Breast epithelium (tissue), 4 donors: Measurements from ENCODE around the gene CDIPT. TPM values are rescaled to one million over a fixed set of nuclear protein-coding genes. Genes with fewer than 3 reads are reported as not detected.

Source experiments
- DNase-seq, 2 donors: peaks; one replicate each; pipeline ENCODE4 v3.0.0-alpha.2; 2019; ENCODE audit warnings: low spot score in 2 of 2
- H3K27ac ChIP-seq, 2 donors: fragments of 200-600 bp; sonication (generic) in 1 of 2; one replicate each; pipeline ENCODE4 v1.5.1; 2016 to 2019; ENCODE audit warnings: mild to moderate bottlenecking in 1 of 2
- H3K27me3 ChIP-seq, 2 donors: fragments of 200-600 bp; sonication (generic) in 1 of 2; one replicate each; pipeline versions ENCODE4 v1.5.1 to v1.6.0; 2017 to 2019; ENCODE audit warnings: control low read depth in 1 of 2, mild to moderate bottlenecking in 1 of 2
- H3K36me3 ChIP-seq: fragments of 200-600 bp; one replicate; pipeline ENCODE4 v1.5.1; 2019
- H3K4me1 ChIP-seq, 2 donors: fragments of 200-600 bp; sonication (generic); one replicate each; pipeline ENCODE4 v1.5.1; 2016 to 2019; ENCODE audit warnings: control low read depth in 1 of 2
- H3K4me3 ChIP-seq, 3 donors: fragments of 200-600 bp; sonication (generic); 1 replicate in 2 of 3; 2 replicates in 1 of 3; pipeline ENCODE4 v1.5.1; 2016 to 2019; ENCODE audit warnings: mild to moderate bottlenecking in 3 of 3, moderate library complexity in 2 of 3
- H3K9me3 ChIP-seq, 2 donors: fragments of 200-600 bp; sonication (generic) in 1 of 2; one replicate each; pipeline ENCODE4 v1.5.1; 2016 to 2019; ENCODE audit warnings: control low read depth in 1 of 2
- CTCF ChIP-seq, 3 donors: fragments of 450-650 bp; IDR thresholded peaks; one replicate each; pipeline ENCODE4 v1.5.1; 2016 to 2017; ENCODE audit warnings: antibody characterized with exemption in 3 of 3, mild to moderate bottlenecking in 3 of 3, moderate library complexity in 3 of 3
- POLR2A ChIP-seq: fragments of 450-650 bp; IDR thresholded peaks from one replicate; pipeline ENCODE4 v1.6.1; 2016; ENCODE audit warnings: antibody characterized with exemption, mild to moderate bottlenecking, moderate library complexity
- POLR2AphosphoS5 ChIP-seq, 3 donors: sonication (generic); formaldehyde crosslinking; IDR thresholded peaks; one replicate each; pipeline ENCODE4 v1.6.1; 2017; ENCODE audit warnings: antibody characterized with exemption in 3 of 3
- intact Hi-C: fragments of 100-400 bp; cut with DNase I; formaldehyde crosslinking; loops from one replicate; pipeline ENCODE4 v1.15.1; 2023; ENCODE audit warnings: low total_unique reads
- total RNA-seq, 3 donors: library from RNA; depleted of rRNA; stranded (reverse); fragments of >200 nt; gene quantifications; one replicate each; pipeline ENCODE4 v1.1.0, GENCODE V29; 2016

Gene CDIPT
- total RNA-seq, 3 donors from 2014 or later: 102 to 119 (median 117) TPM

GRCh38 chr16:29816694-29817441 lies 46.2 kb downstream of the CDIPT start:
- peaks cover 4 to 11% of the 10 kb centered on the region in 2 donors for H3K4me1 ChIP-seq
- H3K27ac ChIP-seq: peak overlapping the region; percentile 94 to 96
- no peak for DNase-seq
- H3K36me3 ChIP-seq: no peaks in the 10 kb centered on the region
- TF ChIP-seq POLR2AphosphoS5 (IDR thresholded peaks at IDR 0.05) (no peak), CTCF (IDR thresholded peaks at IDR 0.05) (peak in 1 of 3 donors; percentile 20)
- no peaks in the 10 kb centered on the region for H3K27me3 ChIP-seq
- intact Hi-C loops: no loop called here
- H3K9me3 ChIP-seq: no peaks in the 10 kb centered on the region
- H3K4me3 ChIP-seq: peak overlapping the region; percentile 64 to 84 (median 81)

GRCh38 chr16:29815793-29816693 lies 47.0 kb downstream of the CDIPT start, which contains the start of gene PAGR1:
Gene PAGR1 (plus strand): TSS chr16:29816152. CDS start chr16:29816526, 374 bp downstream.
- intact Hi-C loops: no loop called here
- H3K9me3 ChIP-seq: no peaks in the 10 kb centered on the region
- DNase-seq: peak; percentile 98 to 99
- H3K4me1 ChIP-seq: peaks cover 0 to 11% of the 10 kb centered on the region in 2 donors
- H3K4me3 ChIP-seq: peak within 1 kb of the TSS; percentile 64 to 84 (median 81)
- peak within 1 kb of the TSS; percentile 94 to 96 for H3K27ac ChIP-seq
- no peaks in the 10 kb centered on the region for H3K27me3 ChIP-seq
- peak; percentile 89 to 91 (median 91) for TF ChIP-seq POLR2AphosphoS5 (IDR thresholded peaks at IDR 0.05)
- peak; percentile 48 for TF ChIP-seq POLR2A
- peak; percentile 76 to 91 (median 86) for TF ChIP-seq CTCF (IDR thresholded peaks at IDR 0.05)
- H3K36me3 ChIP-seq: no peaks in the 10 kb centered on the region

GRCh38 chr16:29815032-29815721 lies 47.8 kb downstream of the CDIPT start:
- Histone ChIP-seq H3K27me3 (no peaks in the 10 kb centered on the region), H3K9me3 (no peaks in the 10 kb centered on the region), H3K36me3 (no peaks in the 10 kb centered on the region), H3K4me3 (peak overlapping the region; percentile 64 to 84 (median 81)), H3K27ac (peak overlapping the region; percentile 26 to 83), H3K4me1 (peaks cover 3 to 13% of the 10 kb centered on the region in 2 donors)
- no peak for DNase-seq
- no peak for TF ChIP-seq POLR2AphosphoS5 (IDR thresholded peaks at IDR 0.05)
- no peak for TF ChIP-seq CTCF (IDR thresholded peaks at IDR 0.05)
- TF ChIP-seq POLR2A: no peak
- intact Hi-C loops: no loop called here

- intact Hi-C loops: no loop called here
- peak overlapping the region in 1 of 2 donors; percentile 83 for H3K27ac ChIP-seq
- peaks cover 3 to 9% of the 10 kb centered on the region in 2 donors for H3K4me1 ChIP-seq
- no peak for DNase-seq
- no peaks in the 10 kb centered on the region for H3K27me3 ChIP-seq
- no peaks in the 10 kb centered on the region for H3K9me3 ChIP-seq
- H3K36me3 ChIP-seq: no peaks in the 10 kb centered on the region
- TF ChIP-seq POLR2A (no peak), CTCF (IDR thresholded peaks at IDR 0.05) (no peak), POLR2AphosphoS5 (IDR thresholded peaks at IDR 0.05) (no peak)
- no peak overlapping the region for H3K4me3 ChIP-seq
These were observed 48.4 kb downstream of the CDIPT start for GRCh38 chr16:29814592-29814991.
